GM20431 (cell line): Measurements from ENCODE around the gene BRD3OS.
"Not testable (repeated sequence)": the region's sequence is repeated elsewhere in the genome, so short reads cannot be mapped to it uniquely, and the experiment has no call there.

ENCODE experiments used
- in situ Hi-C: fragments of 300-500 bp; cut with MseI, MboI; formaldehyde crosslinking; loops from one replicate; pipeline ENCODE4 v1.15.0; 2020; ENCODE audit warnings: low sequenced_read_pairs; ENCODE audit not compliant: unreplicated experiment

The BRD3OS gene

DNA sequence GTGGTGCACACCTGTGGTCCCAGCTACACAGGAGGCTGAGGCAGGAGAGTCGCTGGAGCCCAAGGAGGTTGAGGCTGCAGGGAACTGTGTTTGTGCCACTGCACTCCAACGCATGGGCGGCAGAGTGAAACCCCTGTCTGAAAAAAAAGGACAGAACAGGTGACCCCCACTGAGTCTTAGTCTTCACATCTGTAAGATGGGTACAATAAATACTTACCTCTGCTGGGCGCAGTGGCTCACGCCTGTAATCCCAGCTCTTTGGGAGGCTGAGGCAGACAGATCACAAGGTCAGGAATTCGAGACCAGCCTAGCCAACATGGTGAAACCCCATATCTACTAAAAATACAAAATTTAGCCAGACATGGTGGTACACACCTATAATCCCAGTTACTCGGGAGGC, 47.4 kb downstream of the BRD3OS start:
- in situ Hi-C loops: not testable (repeated sequence)

DNA sequence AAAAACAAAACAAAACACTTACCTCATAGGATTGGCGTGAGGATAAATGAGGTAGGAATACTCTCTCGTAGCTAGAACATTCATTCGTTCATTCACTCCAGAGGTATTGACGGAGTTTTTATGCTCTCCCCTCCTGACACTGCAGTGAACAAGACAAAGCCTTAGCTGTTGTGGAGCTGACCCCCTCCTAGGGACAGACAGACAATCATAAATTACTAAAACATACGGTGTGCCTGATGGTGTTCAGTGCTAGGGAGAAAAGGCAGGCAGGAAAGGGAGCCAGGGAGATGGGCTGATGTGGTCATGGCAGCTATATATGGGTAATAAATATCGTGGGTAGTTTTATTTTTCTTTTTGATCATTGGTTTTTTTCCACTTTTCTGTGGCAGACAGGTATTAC, 48.2 kb downstream of the BRD3OS start:
- in situ Hi-C loops: no loop called here

DNA sequence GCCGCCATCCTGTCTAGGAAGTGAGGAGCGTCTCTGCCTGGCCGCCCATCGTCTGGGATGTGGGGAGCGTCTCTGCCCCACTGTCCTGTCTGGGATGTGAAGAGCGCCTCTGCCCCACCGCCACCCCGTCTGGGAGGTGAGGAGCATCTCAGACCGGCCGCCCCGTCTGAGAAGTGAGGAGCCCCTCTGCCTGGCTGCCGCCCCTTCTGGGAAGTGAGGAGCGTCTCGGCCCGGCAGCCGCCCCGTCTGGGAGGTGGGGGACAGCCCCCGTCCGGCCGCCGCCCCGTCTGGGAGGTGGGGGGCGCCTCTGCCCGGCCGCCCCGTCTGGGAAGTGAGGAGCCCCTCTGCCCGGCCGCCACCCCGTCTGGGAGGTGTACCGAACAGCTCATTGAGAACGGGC, 50.4 kb downstream of the BRD3OS start:
- in situ Hi-C loops: not testable (repeated sequence)

DNA sequence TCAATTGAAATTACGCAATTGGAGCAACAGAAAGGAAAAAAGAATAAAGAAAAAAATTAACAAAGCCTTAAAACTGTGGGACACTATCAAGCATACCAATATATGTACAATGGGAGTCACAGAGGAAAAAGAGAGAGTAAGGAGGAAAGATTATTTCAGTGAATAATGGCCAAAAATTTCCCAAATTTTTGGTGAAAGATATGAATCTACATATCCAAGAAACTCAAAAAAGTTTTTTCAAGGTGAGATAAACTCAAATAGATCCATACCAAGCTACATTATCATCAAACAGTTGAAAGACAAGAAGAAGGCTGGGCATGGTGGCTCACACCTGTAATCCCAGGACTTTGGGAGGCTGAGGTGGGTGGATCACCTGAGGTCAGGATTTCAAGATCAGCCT, 51.4 kb downstream of the BRD3OS start:
- in situ Hi-C loops: no loop called here
